Fibroblast of lung (primary cell): Measurements from ENCODE around the gene CIC.

ENCODE experiments used
- CTCF ChIP-seq, 2 donors: IDR thresholded peaks in 1 of 2; conservative IDR thresholded peaks in 1 of 2; 1 replicate in 1 of 2; 2 replicates in 1 of 2; pipeline ENCODE4 v1.5.1; 2011 to 2012; ENCODE audit warnings: low read length in 2 of 2, control low read depth in 1 of 2, inconsistent platforms in 1 of 2, low read depth in 1 of 2, mild to moderate bottlenecking in 1 of 2
- EZH2 ChIP-seq: IDR thresholded peaks from 2 replicates; pipeline ENCODE4 v1.5.1; 2012; ENCODE audit warnings: low read length, control low read depth, mild to moderate bottlenecking; ENCODE audit errors: missing control alignments

- TF ChIP-seq CTCF (conservative IDR thresholded peaks at IDR 0.05 in 1 of 2, IDR thresholded peaks at IDR 0.05 in 1 of 2; ENCODE audit: low read depth in 1 of 2, low read length in 2 of 2) (no peak), EZH2 (no peak)
Observed at GRCh38 chr19:42242069-42242511, 27.0 kb upstream of the CIC start.
